HepG2 (cell line): Measurements from ENCODE around the gene MEPE. TPM values are rescaled to one million over a fixed set of nuclear protein-coding genes. Genes with fewer than 3 reads are reported as not detected.

Source experiments
- ATAC-seq: fragments of 200-7000 bp; cut with Tn5 transposase; 3 replicates; pipeline ENCODE4 v1.9.1; 2020; ENCODE audit warnings: mild to moderate bottlenecking, moderate library complexity
- BruUV-seq: library from RNA; stranded (reverse); fragments of 400-500 nt; replicated peaks from 2 replicates; lab custom pipeline; 2021; lab: Mats Ljungman, UMichigan
- CTCF ChIA-PET: fragments of 300-600 bp; formaldehyde crosslinking; extraction: SDS; loops from one replicate; lab custom pipeline; 2021; ENCODE audit warnings: low total read pairs, inconsistent platforms, low intra/inter-chr PET ratio; lab: Yijun Ruan, JAX
- POLR2A ChIA-PET: fragments of 350-600 bp; sonication (Branson Sonifier 250); formaldehyde crosslinking; loops from one replicate; lab custom pipeline; 2020; ENCODE audit warnings: antibody characterized with exemption, inconsistent platforms; lab: Yijun Ruan, JAX
- DNase-seq: peaks from one replicate; pipeline ENCODE4 v3.0.0-alpha.2; 2015; ENCODE audit warnings: low spot score
- FAIRE-seq: peaks from 3 replicates; lab custom pipeline; 2011; peaks lifted over from hg19 to GRCh38; lab: Jason Lieb, UNC
- H2AFZ ChIP-seq: one replicate; pipeline ENCODE4 v1.6.1; 2011; ENCODE audit warnings: low read length, inconsistent platforms
- H3K27ac ChIP-seq: fragments of 300-600 bp; 3 replicates; pipeline ENCODE4 v1.8.0; 2011; ENCODE audit warnings: mixed run types, mild to moderate bottlenecking, mixed read lengths, low read length, inconsistent platforms; ENCODE audit not compliant: insufficient read depth; ENCODE audit errors: extremely low read length
- H3K27me3 ChIP-seq, 2 experiments: fragments of 200-600 bp in 1 of 2; 2 replicates in 1 of 2; 3 replicates in 1 of 2; pipeline versions ENCODE4 v1.6.0 to v1.8.0; 2011; ENCODE audit warnings: low read length in 2 of 2, mild to moderate bottlenecking in 2 of 2, moderate library complexity in 2 of 2, inconsistent platforms in 1 of 2; ENCODE audit not compliant: insufficient read depth in 2 of 2, control insufficient read depth in 1 of 2
- H3K36me3 ChIP-seq, 2 experiments: fragments of 200-600 bp in 1 of 2; replicated peaks in 1 of 2; 2 replicates in 1 of 2; 3 replicates in 1 of 2; pipeline versions ENCODE4 v1.5.1 to v1.8.0; 2011; ENCODE audit warnings: low read length in 2 of 2, inconsistent platforms in 1 of 2; ENCODE audit not compliant: insufficient read depth in 2 of 2, control insufficient read depth in 1 of 2
- H3K4me1 ChIP-seq: 2 replicates; pipeline ENCODE4 v1.5.1; 2012; ENCODE audit warnings: low read length, inconsistent platforms; ENCODE audit not compliant: insufficient read depth
- H3K4me2 ChIP-seq: 2 replicates; pipeline ENCODE4 v1.6.0; 2011; ENCODE audit warnings: low read depth, low read length, inconsistent platforms
- H3K4me3 ChIP-seq, 3 experiments: fragments of 200-600 bp in 1 of 3; sonication (generic), shearing (Covaris generic) in 1 of 3; replicated peaks in 1 of 3; 2 replicates each; pipeline ENCODE4 v1.5.1; 2011 to 2016; ENCODE audit warnings: low read length in 3 of 3, inconsistent platforms in 2 of 3, low read depth in 2 of 3, mild to moderate bottlenecking in 2 of 3, control low read depth in 1 of 3, mixed read lengths in 1 of 3; ENCODE audit not compliant: insufficient read depth in 1 of 3
- H3K79me2 ChIP-seq: one replicate; pipeline ENCODE4 v1.6.1; 2011; ENCODE audit warnings: low read length, inconsistent platforms; ENCODE audit not compliant: insufficient read depth
- H3K9ac ChIP-seq: 2 replicates; pipeline ENCODE4 v1.6.0; 2011; ENCODE audit warnings: mild to moderate bottlenecking, low read depth, low read length, inconsistent platforms; ENCODE audit not compliant: insufficient read depth
- H3K9me3 ChIP-seq: 2 replicates; pipeline ENCODE4 v1.5.1; 2012; ENCODE audit warnings: mild to moderate bottlenecking, low read length
- H4K20me1 ChIP-seq: 2 replicates; pipeline ENCODE4 v1.6.0; 2011; ENCODE audit warnings: inconsistent platforms, mild to moderate bottlenecking, low read length, moderate library complexity; ENCODE audit not compliant: insufficient read depth
- AGO2 ChIP-seq: fragments of 200-400 bp; formaldehyde crosslinking; optimal IDR thresholded peaks from 2 replicates; pipeline ENCODE3; 2017; ENCODE audit warnings: mild to moderate bottlenecking, low read depth, low read length, moderate library complexity
- BHLHE40 ChIP-seq: IDR thresholded peaks from 2 replicates; pipeline ENCODE4 v1.6.1; 2011; ENCODE audit warnings: low read length, improper control_type of control experiment
- IRF2 ChIP-seq: IDR thresholded peaks from 2 replicates; pipeline ENCODE4 v1.6.1; 2018; ENCODE audit warnings: missing genetic modification reagents, missing compliant biosample characterization
- MTA3 ChIP-seq: sonication (generic); formaldehyde crosslinking; IDR thresholded peaks from 2 replicates; pipeline ENCODE4 v1.4.0; 2020; ENCODE audit warnings: missing genetic modification reagents
- RELA ChIP-seq: sonication (generic); formaldehyde crosslinking; IDR thresholded peaks from 2 replicates; pipeline ENCODE4 v1.4.0; 2020; ENCODE audit warnings: missing genetic modification reagents
- WGBS: methylation state at CpG from one replicate; pipeline ENCODE4 v1.1.6; 2017; ENCODE audit warnings: low lambda C conversion rate; 5-methylcytosine and 5-hydroxymethylcytosine counted together
- in situ Hi-C: cut with HindIII; loops from 2 replicates; pipeline ENCODE4 v1.10.0; 2017; ENCODE audit warnings: low pct_unique_long_range_greater_than_20kb; ENCODE audit not compliant: extremely low pct_ligation_motif_present
- intact Hi-C: fragments of 100-400 bp; cut with micrococcal nuclease; formaldehyde crosslinking; loops from one replicate; pipeline ENCODE4 v1.10.0; 2022; ENCODE audit not compliant: unreplicated experiment
- polyA plus RNA-seq, 8 experiments: library from polyadenylated mRNA; depleted of rRNA in 3 of 8; stranded (reverse) in 7 of 8; unstranded in 1 of 8; fragments of >200 nt; fragmentation: Illumina TruSeq in 4 of 8; extraction: Trizol in 4 of 8; gene quantifications; 2 replicates each; pipeline versions ENCODE4 v1.2.1 to v1.2.3, GENCODE V29; 2011 to 2016; ENCODE audit warnings: low read depth in 4 of 8, missing spikeins in 1 of 8, mixed read lengths in 1 of 8; ENCODE audit not compliant: insufficient read depth in 1 of 8
- total RNA-seq, 5 experiments: library from RNA; depleted of rRNA; stranded (reverse); fragments of >200 nt; fragmentation: Illumina TruSeq; extraction: Trizol; gene quantifications; 2 replicates each; pipeline ENCODE4 v1.2.3, GENCODE V29; 2016; ENCODE audit warnings: low read depth in 1 of 5

MEPE gene
- total and polyA plus RNA-seq, 2 of the 13 experiments (the other 11 are each of a cell fraction or from before 2014, with no cell fraction given) = 0.04 TPM; not detected in 1

- Histone ChIP-seq H4K20me1 (no peaks in the 10 kb centered on the region), H3K9ac (no peak overlapping the region), H3K27me3 (no peaks in the 10 kb centered on the region), H3K79me2 (no peaks in the 10 kb centered on the region), H3K9me3 (no peaks in the 10 kb centered on the region), H3K4me3 (no peak overlapping the region), H2AFZ (no peak overlapping the region), H3K4me2 (no peak overlapping the region), H3K4me1 (peaks cover 23% of the 10 kb centered on the region), H3K36me3 (no peaks in the 10 kb centered on the region), H3K27ac (no peak overlapping the region)
- TF ChIP-seq BHLHE40 = no peak
- ChIA-PET CTCF (no interaction called here), POLR2A (no interaction called here)
- BruUV-seq = no TSS peak
- 84% methylated on average over 2 of the region's 2 CpGs for WGBS
- no peak for ATAC-seq
- DNase-seq = no peak
- intact Hi-C loops (no loop called here), in situ Hi-C loops (no loop called here)
- FAIRE-seq = no peak
Observed at GRCh38 chr4:87882861-87883260, 50.1 kb downstream of the MEPE start.

GRCh38 chr4:87884976-87885549 lies 52.3 kb downstream of the MEPE start:
- TF ChIP-seq MTA3 (CRISPR knock-in tag) = no peak
- no peak for TF ChIP-seq AGO2
- no peak for TF ChIP-seq IRF2
- no peak for TF ChIP-seq RELA (CRISPR knock-in tag)
- TF ChIP-seq, all 625 proteins: peak for 0
- POLR2A ChIA-PET = no interaction called here
- FAIRE-seq (no peak), ATAC-seq (no peak), DNase-seq (no peak)
- H3K4me1 ChIP-seq = peaks cover 19% of the 10 kb centered on the region
- intact Hi-C loops (no loop called here), in situ Hi-C loops (no loop called here)
- H3K36me3 ChIP-seq = no peaks in the 10 kb centered on the region
- H2AFZ ChIP-seq = no peak overlapping the region
- H3K27me3 ChIP-seq = no peaks in the 10 kb centered on the region
- H3K4me3 ChIP-seq = no peak overlapping the region
- H3K9ac ChIP-seq = no peak overlapping the region
- no peak overlapping the region for H3K4me2 ChIP-seq
- CTCF ChIA-PET = no interaction called here
- H3K27ac ChIP-seq = no peak overlapping the region
- no peaks in the 10 kb centered on the region for H3K79me2 ChIP-seq
- peaks cover 6% of the 10 kb centered on the region; the same call in 1 of the 2 replicates for H3K9me3 ChIP-seq
- 80% methylated on average over 9 of the region's 9 CpGs for WGBS
- BruUV-seq = no TSS peak
- H4K20me1 ChIP-seq = no peaks in the 10 kb centered on the region
